GM21528 (cell line): ENCODE results near the gene CCDC136.

Source experiments
- ATAC-seq: cut with Tn5 transposase; IDR thresholded peaks from one replicate; pipeline ENCODE4 v1.9.1; 2021; ENCODE audit warnings: mild to moderate bottlenecking, moderate library complexity; ENCODE audit not compliant: unreplicated experiment, low FRiP score

Gene CCDC136

GRCh38 chr7:128830231-128831177, 38.7 kb downstream of the CCDC136 start, which contains the start of gene FLNC:
Gene FLNC (plus strand): TSS chr7:128830406. CDS start chr7:128830638, 232 bp downstream.
- ATAC-seq, result no peak

DNA sequence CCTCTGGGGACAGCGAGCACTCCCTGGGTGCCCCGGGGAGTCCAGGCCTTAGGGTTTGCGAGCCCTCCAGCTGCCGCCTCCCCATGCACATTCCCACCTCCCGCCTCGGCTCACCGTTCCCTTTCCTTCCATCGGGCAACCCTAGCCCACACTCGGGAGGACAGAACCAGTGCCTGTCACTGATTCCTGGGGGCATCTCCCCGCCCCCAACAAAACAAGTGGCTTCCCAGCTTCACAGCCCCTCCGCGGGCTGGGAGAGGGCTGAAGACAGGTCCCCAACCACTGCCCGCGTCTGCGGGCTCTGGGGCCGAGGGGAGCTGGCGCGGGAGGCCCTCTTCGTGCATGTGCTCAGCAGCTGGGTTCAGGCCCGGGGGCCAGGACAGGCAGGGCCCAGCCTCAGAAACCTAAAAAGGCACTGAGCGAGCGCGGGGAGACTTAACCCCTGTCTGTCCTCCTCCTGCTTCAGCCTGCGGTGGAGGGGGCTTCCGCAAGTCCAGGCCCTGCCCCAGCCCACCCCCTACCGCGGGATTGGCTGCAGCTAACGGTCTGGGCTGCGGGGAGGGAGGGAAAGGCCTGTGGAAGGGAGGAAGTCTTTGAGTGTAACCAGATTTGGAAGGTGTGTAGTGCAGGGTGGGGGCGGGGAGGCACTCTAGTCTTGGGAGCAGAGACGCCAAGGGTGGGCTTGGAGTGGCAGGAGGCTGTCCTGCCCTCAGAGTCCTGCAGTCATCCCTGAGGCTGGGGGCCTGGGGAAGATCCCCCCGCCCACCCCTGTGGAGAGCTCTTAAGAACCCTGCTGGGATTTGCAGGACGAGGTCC, 39.6 kb downstream of the CCDC136 start:
- ATAC-seq, result no peak

DNA sequence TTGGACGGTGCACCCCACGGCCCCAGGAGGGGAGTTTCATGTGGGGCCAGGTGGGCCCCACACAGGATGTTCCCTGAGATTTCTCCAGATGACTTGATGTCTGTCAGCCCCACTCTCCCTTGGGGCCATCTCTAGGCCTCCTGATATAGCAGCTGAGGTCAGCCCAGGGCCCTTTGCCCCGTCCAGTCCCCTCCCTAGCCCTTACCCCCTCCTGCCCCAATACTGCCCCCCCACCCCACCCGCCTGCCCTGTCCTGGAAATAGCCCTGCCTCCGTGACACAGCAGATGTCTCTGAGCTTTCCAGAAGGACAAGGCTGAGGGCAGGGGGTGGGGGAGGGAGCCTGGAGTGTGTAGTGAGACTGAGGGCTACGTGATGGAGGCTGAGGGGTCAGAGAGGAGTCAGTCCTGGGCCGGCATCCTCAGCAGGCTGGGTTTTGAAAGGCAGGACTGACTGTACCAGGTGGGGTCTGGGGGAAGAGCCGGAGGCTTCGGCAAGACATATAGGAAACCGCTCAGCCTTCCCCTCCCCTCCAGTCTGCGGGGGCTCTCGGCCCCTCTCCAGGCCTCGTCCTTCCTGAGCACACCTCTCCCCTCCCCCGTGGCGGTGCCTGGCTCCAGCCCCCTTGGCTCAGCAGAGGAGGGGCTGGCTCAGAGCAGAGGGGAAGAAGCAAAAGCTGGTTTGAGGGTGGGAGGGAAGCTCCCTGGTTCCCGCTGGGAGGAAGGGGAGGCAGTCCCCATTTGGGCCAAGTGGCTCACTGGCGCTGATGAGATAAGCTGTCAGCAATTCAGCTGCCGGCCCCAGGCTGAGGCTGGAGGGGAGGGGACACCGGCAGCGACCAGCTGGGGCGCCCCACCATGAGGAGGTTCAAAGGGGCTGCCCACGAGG, 40.5 kb downstream of the CCDC136 start:
- no peak for ATAC-seq

DNA sequence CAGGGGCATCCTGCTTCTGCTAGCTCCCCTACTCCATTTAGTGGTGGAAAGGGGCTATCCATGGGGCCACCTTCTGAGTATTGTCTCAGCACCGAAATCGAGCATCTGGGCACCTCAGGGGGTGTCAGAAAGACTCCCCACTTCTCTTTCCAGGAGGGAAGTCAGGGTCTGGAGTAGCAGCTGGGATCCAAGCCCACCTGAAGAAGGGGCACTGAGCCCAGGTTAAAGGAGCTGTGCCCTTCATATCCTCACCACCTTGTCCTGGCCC, 41.0 kb downstream of the CCDC136 start:
- no peak for ATAC-seq

- no peak for ATAC-seq
Measured at GRCh38 chr7:128833148-128833945, 41.6 kb downstream of the CCDC136 start.

- ATAC-seq, result no peak
Measured at GRCh38 chr7:128833946-128834325, 42.2 kb downstream of the CCDC136 start.

DNA sequence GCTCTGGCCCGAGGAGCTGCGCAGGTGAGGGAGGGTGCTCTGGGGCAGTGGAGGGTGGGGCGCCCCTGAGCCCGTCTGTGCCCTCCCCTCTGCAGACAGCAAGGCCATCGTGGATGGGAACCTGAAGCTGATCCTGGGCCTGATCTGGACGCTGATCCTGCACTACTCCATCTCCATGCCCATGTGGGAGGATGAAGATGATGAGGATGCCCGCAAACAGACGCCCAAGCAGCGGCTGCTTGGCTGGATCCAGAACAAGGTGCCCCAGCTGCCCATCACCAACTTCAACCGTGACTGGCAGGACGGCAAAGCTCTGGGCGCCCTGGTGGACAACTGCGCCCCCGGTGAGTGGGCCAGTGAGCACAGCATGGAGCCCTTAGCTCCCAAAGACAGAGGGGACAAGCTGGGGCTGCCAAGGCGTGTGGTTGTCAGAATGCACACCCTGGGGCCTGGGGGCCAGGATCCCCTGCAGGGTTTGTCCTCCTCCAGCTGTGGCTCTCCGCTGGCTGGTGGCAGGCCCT, 43.5 kb downstream of the CCDC136 start:
- ATAC-seq, result no peak

- no peak for ATAC-seq
Measured at GRCh38 chr7:128835790-128836641, 44.2 kb downstream of the CCDC136 start.

DNA sequence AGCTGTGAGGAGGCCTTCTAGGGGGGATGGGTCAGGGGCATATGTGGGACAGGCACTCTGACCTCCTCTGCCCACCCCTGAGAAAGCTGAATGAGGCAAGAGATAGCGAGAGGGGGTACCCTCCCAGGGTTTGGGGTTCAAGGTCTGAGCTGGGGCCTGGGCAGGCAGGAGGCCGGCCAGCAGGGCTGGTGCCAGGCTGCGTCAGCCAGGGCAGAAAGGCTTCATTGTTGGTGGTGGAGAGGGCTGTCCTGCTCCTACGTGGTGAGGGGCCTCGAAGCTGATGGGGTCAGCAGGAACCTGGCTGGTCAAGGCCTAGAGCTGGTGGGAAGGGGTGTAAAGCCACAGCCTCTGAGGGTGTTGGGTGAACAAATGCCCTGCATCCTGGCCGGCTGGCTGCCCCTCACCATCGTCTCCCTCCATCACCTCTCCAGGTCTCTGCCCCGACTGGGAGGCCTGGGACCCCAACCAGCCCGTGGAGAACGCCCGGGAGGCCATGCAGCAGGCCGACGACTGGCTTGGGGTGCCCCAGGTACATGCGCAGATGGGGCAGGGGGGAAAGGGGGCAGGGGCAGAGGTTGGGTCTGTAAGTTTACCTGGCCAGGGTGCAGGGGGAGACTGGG, 45.1 kb downstream of the CCDC136 start:
- ATAC-seq, result no peak

DNA sequence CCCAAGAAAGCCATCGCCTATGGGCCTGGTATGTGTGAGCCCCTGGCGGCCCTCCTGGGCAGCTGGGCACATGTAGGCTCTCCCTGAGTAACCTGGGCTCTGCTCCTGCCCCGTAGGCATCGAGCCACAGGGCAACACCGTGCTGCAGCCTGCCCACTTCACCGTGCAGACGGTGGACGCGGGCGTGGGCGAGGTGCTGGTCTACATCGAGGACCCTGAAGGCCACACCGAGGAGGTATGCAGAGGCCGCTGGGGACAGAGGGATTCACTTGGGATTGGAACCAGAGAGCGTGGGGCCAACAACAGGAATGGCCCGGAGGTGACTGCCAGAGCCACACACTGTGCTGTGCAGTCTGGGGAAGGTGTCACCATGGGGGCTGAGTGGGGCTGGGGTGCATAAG, 45.8 kb downstream of the CCDC136 start:
- ATAC-seq, result no peak

DNA sequence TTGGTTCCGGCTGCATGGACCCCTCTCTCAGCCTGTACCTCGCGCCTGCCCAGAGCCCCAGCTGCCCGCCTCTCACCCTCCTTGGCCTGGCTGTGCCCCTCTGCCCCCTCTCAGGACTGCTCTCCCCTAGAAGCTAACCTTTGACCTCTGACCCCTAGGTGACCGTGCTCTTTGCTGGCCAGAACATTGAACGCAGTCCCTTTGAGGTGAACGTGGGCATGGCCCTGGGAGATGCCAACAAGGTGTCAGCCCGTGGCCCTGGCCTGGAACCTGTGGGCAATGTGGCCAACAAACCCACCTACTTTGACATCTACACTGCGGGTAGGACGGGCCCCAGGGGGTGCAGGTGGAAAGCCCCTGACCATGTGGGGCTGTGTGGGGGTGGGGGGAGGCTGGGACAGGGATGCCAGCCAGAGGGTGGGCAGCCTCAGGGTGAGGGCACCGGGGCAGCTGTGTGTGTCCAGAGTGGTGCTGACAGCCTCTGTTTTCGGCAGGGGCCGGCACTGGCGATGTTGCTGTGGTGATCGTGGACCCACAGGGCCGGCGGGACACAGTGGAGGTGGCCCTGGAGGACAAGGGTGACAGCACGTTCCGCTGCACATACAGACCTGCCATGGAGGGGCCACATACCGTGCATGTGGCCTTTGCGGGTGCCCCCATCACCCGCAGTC, 46.5 kb downstream of the CCDC136 start:
- no peak for ATAC-seq

- ATAC-seq, result no peak
Measured at GRCh38 chr7:128838981-128839731, 47.4 kb downstream of the CCDC136 start.

GRCh38 chr7:128839751-128840177, 48.0 kb downstream of the CCDC136 start:
- no peak for ATAC-seq

GRCh38 chr7:128840326-128841170, 48.8 kb downstream of the CCDC136 start:
- ATAC-seq, result no peak

- no peak for ATAC-seq
Measured at GRCh38 chr7:128841171-128841690, 49.5 kb downstream of the CCDC136 start.
